Fibroblast of peridontal ligament (primary cell): ENCODE data around the gene ELF5.

Source experiments
- DNase-seq: peaks from one replicate; pipeline ENCODE4 v3.0.0-alpha.2; 2010; ENCODE audit errors: extremely low read depth

Gene ELF5

GRCh38 chr11:34522188-34522587 lies 8.6 kb upstream of the ELF5 start:
- DNase-seq = no peak

- no peak for DNase-seq
Observed at GRCh38 chr11:34521265-34521664, 7.7 kb upstream of the ELF5 start.

- DNase-seq = no peak
Observed at GRCh38 chr11:34519595-34520235, 6.1 kb upstream of the ELF5 start.

GRCh38 chr11:34516247-34517040 lies 2.9 kb upstream of the ELF5 start:
- DNase-seq = no peak

- DNase-seq = peak; percentile 5
Observed at GRCh38 chr11:34514597-34514996, 1.0 kb upstream of the ELF5 start.

GRCh38 chr11:34512840-34513681 lies 533 bp downstream of the ELF5 start:
- DNase-seq = peak; percentile 29

DNA sequence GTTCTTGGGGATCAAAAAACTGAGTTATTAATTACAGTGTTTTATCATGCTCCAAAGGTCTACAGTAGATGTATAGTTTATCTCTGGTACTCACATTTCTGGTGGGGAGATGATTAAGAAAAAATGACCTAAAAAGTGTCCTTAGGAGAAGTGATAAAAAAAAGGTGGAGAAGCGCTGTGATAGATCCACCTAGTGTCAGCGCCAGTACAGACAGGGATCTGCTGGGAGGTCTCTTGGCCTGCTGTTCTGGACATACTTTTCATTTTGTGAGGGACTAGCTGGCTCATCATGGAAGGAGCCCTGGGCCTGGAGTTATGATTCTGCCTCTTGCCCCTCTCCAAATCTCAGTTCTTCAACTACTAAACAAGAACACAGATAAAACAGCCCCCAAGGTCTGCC lies 2.9 kb downstream of the ELF5 start:
- no peak for DNase-seq

DNA sequence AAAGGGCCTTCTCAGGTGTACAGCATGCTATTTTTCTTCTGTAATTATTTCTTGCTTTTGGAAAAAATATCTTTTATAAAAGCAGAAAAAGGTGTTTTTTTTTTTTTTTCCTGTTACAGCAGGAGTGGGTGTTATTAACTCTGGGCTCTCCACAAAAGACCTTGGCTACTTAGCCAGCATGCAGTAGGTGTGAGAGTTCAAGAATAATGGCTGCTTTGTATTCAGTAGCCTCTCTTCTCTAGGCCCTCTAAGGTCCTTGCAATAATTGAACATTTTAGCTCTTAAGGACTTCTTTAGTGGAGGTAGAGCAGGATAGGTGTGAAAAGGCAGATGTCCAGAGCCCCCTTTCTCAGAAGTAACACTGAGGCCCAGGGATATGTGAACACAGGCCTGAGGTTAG lies 3.4 kb downstream of the ELF5 start:
- no peak for DNase-seq

DNA sequence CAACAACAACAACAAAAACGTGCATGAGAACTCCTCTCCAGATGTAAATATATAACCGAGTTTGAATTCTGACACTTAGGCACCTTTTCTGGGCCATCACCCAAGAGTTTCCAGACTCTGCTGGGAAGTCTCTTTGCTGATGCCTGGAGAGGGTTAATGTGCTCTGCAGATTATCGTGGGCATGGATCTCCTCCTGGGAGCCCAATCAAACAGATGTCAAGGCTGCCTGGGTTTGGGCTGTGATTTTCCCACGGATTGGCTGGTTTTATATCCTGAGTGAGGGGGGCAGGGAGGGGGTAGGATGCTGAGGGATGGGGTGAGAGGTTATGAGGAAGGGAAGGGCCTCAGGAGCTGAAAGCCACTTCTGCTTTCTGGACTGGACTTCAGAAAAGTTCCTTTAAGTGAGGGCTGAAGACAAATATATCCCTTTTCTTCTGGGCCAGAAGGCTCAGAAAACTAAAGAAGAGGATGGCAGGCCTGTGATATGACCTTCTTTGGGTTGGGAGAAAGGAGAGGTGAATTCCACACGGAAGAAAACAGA lies 4.2 kb downstream of the ELF5 start:
- no peak for DNase-seq

GRCh38 chr11:34508524-34508923 lies 5.1 kb downstream of the ELF5 start:
- DNase-seq = peak; percentile 40

GRCh38 chr11:34507610-34508009 lies 6.0 kb downstream of the ELF5 start:
- DNase-seq = no peak

- no peak for DNase-seq
Observed at GRCh38 chr11:34507156-34507555, 6.4 kb downstream of the ELF5 start.

DNA sequence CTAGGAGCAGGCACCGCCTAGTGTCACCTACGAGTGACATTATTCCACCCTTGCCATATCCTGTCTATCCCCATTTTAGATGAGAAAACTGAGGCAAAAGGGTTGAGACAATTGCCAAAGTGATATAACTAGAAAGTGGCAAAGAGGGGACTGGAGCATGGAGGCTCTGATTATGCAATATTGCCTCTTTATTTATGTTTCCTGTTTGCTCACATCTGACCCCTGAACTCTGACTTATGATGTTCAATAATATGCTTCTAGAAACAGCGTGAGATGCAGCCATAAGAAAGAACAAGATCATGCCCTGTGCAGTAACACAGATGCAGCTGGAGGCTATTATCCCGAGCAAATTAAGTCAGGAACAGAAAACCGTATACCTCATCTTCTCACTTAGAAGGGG lies 7.7 kb downstream of the ELF5 start:
- DNase-seq = no peak

GRCh38 chr11:34502949-34503348 lies 10.6 kb downstream of the ELF5 start:
- peak; percentile 33 for DNase-seq

DNA sequence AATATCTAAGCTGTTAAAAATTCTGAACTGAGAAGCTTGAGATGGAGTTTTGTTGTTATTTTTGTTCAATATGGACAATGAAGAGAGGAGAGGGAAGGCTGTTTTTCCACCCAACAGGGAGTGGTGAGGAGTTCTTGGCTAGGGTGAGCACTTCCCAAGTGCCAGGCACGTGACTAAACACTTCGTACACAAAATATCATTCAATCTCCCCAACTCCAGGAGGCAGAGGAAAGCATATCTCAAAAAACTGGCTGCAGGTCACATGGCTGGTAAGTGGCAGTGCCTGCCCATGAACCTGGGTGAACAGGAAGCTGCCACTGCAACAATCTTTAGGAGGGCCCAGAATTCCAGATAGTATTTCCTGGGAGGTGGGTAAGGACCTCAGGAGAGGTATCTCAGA lies 11.6 kb downstream of the ELF5 start:
- no peak for DNase-seq

- DNase-seq = peak; percentile 93
Observed at GRCh38 chr11:34501500-34501899, 12.1 kb downstream of the ELF5 start.

GRCh38 chr11:34499719-34500500 lies 13.7 kb downstream of the ELF5 start:
- no peak for DNase-seq

- no peak for DNase-seq
Observed at GRCh38 chr11:34495724-34496377, 17.7 kb downstream of the ELF5 start.

GRCh38 chr11:34495239-34495723 lies 18.3 kb downstream of the ELF5 start:
- no peak for DNase-seq

GRCh38 chr11:34493926-34494595 lies 19.5 kb downstream of the ELF5 start:
- no peak for DNase-seq
